Activated naive CD4-positive, alpha-beta T cell treated with Interleukin-2 at 50 U/mL for 16 hours (primary cell): ENCODE data around the gene DOK6.
"Not testable (repeated sequence)": the region's sequence is repeated elsewhere in the genome, so short reads cannot be mapped to it uniquely, and the experiment has no call there.

Source experiments
- DNase-seq: peaks from one replicate; pipeline ENCODE4 v3.0.0-alpha.2; 2020

Gene DOK6

GRCh38 chr18:69400253-69400975 lies at the start of gene DOK6:
Gene DOK6, plus strand, starts transcription at chr18:69400888.
- DNase-seq: no peak

DNA sequence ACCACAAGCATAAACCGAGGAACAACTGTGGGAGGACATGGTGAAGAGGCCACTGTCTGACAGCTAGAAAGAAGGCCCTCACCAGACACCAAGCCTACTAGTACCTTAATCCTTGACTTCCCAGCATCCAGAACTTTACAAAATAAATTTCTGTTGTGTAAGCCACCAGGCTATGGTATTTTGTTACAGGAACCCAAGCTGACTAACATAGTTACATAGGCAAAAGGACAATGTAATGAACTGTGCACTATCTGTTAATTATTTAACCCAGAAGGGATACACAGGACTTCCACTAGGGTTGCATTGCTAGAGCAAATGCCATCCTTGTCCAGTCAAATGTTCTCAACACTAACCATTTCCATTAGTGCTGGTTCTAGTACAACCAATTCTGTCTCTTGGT lies 47.7 kb upstream of the DOK6 start:
- no peak for DNase-seq

- no peak for DNase-seq
Measured at GRCh38 chr18:69357590-69357989, 43.1 kb upstream of the DOK6 start.

GRCh38 chr18:69358212-69358895 lies 42.3 kb upstream of the DOK6 start:
- DNase-seq: no peak

DNA sequence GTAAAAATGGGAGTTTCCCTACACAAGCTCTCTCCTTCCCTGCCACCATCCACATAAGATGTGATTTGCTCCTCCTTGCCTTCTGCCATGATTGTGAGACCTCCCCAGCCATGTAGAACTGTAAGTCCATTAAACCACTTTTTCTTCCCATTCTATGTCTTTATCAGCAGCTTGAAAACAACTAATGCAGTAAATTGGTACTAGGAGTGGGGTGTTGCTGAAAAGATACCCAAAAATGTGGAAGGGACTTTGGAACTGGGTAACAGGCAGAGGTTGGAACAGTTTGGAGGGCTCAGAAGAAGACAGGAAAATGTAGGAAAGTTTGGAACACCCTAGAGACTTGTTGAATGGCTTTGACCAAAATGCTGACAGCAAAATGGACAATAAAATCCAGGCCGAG lies 40.9 kb upstream of the DOK6 start:
- DNase-seq: not testable (repeated sequence)

GRCh38 chr18:69364930-69365329 lies 35.8 kb upstream of the DOK6 start:
- DNase-seq: no peak

GRCh38 chr18:69365658-69366057 lies 35.0 kb upstream of the DOK6 start:
- DNase-seq: no peak

- no peak for DNase-seq
Measured at GRCh38 chr18:69367104-69367503, 33.6 kb upstream of the DOK6 start.

DNA sequence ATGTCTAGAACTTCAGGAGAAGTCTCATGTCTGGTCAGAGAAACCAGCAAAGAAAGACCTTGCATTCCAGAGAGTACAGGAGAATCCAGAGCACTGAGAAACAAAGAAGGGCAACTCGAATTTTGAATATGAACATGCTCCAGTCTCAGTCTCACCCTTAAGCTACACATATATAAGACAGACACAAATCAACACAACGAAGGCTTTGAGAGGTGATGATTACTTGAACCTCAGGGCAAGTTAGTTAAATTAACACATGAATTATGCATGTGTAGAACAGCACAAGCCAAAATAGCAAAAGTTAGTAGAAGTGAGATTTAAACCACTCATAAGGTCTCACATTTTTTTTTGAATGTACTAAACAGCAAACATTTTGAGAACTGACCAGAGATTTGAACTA lies 29.0 kb upstream of the DOK6 start:
- no peak for DNase-seq

DNA sequence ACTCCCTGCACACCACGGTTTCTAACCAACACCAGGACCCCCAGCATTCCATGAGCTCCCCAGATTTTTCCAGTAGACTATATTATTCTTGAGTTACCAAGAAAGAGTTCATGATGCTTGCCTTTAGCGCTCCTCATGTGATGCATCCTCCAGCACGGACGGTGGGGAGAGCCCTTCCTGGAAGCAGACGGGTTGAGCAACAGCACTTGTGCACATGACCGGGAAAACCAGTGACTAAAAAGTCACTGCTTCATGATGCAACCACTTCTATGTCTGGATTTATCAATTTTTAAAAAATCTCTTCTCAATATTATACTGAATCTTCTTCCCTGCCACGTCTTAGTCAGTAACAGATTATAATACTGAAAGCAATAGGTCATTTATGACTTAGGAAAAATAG lies 20.4 kb upstream of the DOK6 start:
- no peak for DNase-seq

DNA sequence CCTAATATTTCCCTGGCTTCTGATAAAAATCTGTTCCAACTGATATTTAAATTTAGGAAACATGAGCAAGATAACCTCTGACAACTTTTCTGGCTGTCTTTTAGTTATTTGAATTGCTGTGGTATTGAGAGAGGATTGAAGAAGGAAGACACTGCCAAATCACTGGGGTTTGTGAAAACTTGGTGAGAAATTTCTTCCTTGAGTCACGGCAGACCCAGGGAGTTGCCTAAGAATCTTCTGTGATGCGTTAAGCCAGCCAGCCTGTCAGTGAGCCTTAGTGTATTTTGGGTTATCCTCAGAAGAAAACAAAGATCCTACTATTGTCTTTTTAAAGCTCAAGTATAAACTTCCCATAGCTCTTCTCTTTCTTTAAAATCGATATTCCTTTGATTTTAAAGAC lies 17.5 kb upstream of the DOK6 start:
- DNase-seq: no peak

DNA sequence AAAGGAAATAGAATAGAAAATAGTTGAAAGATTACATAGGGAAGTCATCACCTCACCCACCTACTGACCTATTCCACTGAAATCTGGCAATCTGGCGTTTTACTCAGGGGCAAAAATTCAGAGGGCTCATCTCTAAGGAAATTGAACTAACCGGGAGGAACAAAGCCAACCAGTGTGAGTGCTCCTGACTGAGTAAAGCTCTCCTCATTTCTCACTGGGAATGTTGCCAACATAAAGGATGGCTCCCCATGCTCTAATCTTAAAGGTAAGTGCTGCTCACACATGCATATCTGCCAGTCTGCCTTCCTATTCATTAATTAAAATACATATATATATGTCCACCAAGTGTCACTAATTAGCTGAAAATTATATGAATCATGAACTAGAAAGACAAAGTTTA lies 13.5 kb upstream of the DOK6 start:
- no peak for DNase-seq

- DNase-seq: no peak
Measured at GRCh38 chr18:69388222-69388621, 12.5 kb upstream of the DOK6 start.

- no peak for DNase-seq
Measured at GRCh38 chr18:69397096-69397495, 3.6 kb upstream of the DOK6 start.

- no peak for DNase-seq
Measured at GRCh38 chr18:69399253-69399652, 1.4 kb upstream of the DOK6 start.

- DNase-seq: no peak
Measured at GRCh38 chr18:69400976-69401225, 213 bp downstream of the DOK6 start.

DNA sequence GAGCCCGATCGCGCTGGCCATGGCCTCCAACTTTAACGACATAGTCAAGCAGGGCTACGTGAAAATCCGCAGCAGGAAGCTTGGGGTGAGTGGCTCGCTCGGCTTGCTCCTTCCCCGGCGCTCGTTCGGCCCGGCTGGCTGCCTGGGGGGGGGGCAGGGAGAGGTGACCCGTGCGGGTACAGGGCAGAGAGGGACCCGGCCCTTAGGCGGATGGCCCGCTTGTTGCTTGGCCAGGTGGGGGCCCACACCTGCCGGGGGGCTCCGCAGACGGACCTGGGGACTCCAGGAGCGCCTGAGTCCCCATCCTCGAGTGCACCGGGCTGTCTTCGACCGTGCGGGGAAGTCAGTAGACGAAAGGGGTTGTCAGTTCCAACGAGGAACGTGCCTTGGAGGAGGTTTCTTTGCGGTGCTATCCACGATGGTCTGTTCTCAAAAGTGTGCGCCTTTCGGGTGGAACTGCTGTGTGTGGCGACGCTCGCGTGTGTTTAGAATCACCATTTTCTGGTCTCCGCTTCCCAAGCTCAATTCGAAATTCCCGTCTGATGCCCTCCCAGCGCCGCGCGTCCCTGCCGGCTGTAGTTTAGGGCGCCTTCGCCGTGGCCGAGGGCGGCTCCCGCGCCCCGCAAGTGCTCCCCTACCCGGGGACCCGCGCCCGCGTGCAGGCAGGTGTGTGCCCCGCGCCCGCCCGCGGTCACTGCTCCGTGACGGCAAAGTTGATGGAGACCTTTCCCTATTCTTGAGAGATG lies 711 bp downstream of the DOK6 start:
- DNase-seq: no peak

DNA sequence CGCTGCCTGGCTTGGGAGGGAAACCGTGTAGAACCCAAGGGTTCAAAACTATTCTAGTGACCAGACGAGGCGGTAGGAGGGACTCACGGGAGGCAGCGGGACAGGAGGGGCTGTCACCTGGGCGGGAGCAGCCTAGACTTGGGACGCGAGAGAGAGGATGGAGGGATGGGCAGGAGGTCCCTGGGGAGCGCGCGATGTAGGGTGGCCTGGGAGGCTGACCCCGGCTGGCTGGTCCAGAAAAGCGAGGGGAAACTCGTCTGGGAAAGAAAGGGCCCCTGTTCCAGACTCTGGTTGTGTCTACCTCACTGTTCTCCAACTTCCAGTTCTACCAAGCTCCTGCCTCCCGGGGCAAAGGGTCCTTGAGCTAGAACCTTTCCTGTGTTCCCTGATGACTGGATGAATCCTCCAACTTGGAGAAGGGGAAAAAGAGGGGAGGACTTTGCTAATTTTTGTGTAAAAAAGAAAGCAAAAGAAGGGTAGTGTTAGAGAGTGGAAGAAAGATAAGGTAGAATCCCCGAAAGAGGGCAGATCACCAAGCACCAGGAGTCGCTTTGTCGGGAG lies 1.4 kb downstream of the DOK6 start:
- no peak for DNase-seq

DNA sequence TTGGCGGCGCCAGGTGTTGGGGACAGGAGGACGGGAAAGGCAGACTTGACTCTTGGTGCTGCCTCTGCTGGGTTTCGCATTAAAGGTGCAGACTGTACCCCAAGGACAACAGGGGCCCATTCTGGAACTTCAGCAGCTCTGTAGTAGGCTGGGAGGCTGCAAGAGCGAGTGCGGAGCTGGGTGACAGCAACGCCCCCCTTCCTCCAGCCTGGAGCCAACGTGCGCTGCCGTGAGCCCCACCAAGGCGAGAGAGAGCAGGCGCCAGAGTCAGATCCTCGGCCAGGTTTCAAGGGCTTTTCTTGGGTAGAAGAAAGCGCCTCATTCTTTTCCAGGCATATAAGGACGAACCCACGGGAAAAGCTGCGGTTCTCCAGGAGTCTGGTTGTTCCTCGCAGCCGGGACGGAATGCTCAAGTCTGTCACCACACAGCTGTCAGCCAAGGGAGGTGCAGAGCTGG lies 1.9 kb downstream of the DOK6 start:
- DNase-seq: no peak

GRCh38 chr18:69408522-69408921 lies 7.8 kb downstream of the DOK6 start:
- DNase-seq: no peak

DNA sequence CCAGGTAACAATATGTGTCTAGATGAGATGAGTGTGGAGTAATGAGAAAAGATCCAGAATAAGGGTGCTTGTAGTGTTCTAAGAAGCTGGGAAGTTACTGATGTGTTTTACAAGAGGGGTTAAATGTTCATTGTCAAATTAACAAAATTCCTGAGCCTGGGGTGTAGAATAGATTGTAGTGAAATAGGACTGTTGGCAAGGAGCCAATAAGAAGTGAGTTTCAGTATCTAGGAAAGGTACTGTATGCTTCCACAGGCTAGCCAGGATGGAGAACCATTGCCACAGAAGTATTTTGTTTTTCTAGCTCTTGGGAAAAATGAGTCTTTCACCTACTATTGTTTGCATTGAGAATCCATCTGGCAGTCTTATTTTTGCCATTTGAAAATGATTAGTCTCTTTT lies 10.5 kb downstream of the DOK6 start:
- no peak for DNase-seq

GRCh38 chr18:69414184-69414583 lies 13.5 kb downstream of the DOK6 start:
- no peak for DNase-seq

DNA sequence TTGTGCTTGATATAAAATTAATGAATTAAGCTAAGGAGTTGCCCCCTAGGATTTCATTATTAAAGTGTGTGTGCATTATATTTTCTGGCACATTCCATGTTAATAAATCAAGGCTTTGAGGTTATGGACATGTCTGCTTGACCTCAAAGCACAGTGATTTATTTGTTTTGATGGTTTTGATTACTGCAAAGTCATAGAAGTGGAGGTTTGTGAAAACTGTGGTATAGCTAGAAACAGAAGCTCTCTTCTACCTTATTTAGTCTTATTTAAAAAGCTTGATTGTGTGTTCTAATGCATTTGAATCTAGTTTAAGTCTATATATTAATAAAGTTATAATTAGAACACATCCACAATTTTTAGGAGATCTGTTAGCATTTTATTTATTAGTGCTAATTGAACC lies 32.2 kb downstream of the DOK6 start:
- no peak for DNase-seq

GRCh38 chr18:69435000-69435399 lies 34.3 kb downstream of the DOK6 start:
- DNase-seq: no peak
